ENCODE measurements around the gene BPNT1.

Gene BPNT1

GRCh38 chr1:220019071-220019470 lies 70.5 kb downstream of the BPNT1 start:
- H3K36me3 ChIP-seq (ENCODE audit: control insufficient read depth, low read length) = peaks cover 88% of the 10 kb centered on the region

GRCh38 chr1:220013497-220013896 lies 76.1 kb downstream of the BPNT1 start:
- Histone ChIP-seq H3K79me2 (ENCODE audit: control insufficient read depth, low read length) (no peaks in the 10 kb centered on the region), H4K20me1 (ENCODE audit: control insufficient read depth, insufficient read depth, low read depth, low read length) (no peaks in the 10 kb centered on the region), H3K4me2 (ENCODE audit: low read length) (no peak overlapping the region), H3K9me3 (ENCODE audit: control insufficient read depth, insufficient read depth, low read length) (no peaks in the 10 kb centered on the region), H3K27me3 (ENCODE audit: control insufficient read depth, low read length) (no peaks in the 10 kb centered on the region), H3K4me3 (ENCODE audit: low read length) (no peak overlapping the region), H3F3A (ENCODE audit: control insufficient read depth, insufficient read depth) (peaks cover 4% of the 10 kb centered on the region; the same call in 1 of the 2 replicates), H3K9me2 (replicated peaks; ENCODE audit: control insufficient read depth, low read length) (no peaks in the 10 kb centered on the region), H3K4me1 (ENCODE audit: control insufficient read depth, low read length) (0 out of 2 replicates have a peak, but pooled peaks cover 7% of the 10 kb centered on the region), H3K27ac (ENCODE audit: low read depth, low read length) (no peak overlapping the region), H3K36me3 (ENCODE audit: control insufficient read depth, low read length) (peaks cover 91% of the 10 kb centered on the region)
- no peak for TF ChIP-seq EZH2phosphoT487 (IDR thresholded peaks at IDR 0.05; ENCODE audit: borderline replicate concordance, low read length)
- TF ChIP-seq CTCF (IDR thresholded peaks at IDR 0.05; ENCODE audit: low read depth, low read length, poor library complexity, severe bottlenecking) = no peak

More at GRCh38 chr1:220019071-220019470, 70.5 kb downstream of the BPNT1 start:
- no peak overlapping the region for H3K4me2 ChIP-seq (ENCODE audit: low read length)
- no peaks in the 10 kb centered on the region for H3K27me3 ChIP-seq (ENCODE audit: control insufficient read depth, low read length)
- H3K4me3 ChIP-seq (ENCODE audit: low read length) = no peak overlapping the region
- H3K9me3 ChIP-seq (ENCODE audit: control insufficient read depth, insufficient read depth, low read length) = no peaks in the 10 kb centered on the region
- H3K4me1 ChIP-seq (ENCODE audit: control insufficient read depth, low read length) = no peaks in the 10 kb centered on the region
- no peaks in the 10 kb centered on the region for H4K20me1 ChIP-seq (ENCODE audit: control insufficient read depth, insufficient read depth, low read depth, low read length)
- TF ChIP-seq CTCF (IDR thresholded peaks at IDR 0.05; ENCODE audit: low read depth, low read length, poor library complexity, severe bottlenecking) (no peak), EZH2phosphoT487 (IDR thresholded peaks at IDR 0.05; ENCODE audit: borderline replicate concordance, low read length) (no peak)
- no peaks in the 10 kb centered on the region; the same call in 1 of the 2 replicates for H3F3A ChIP-seq (ENCODE audit: control insufficient read depth, insufficient read depth)
- H3K27ac ChIP-seq (ENCODE audit: low read depth, low read length) = no peak overlapping the region
- H3K79me2 ChIP-seq (ENCODE audit: control insufficient read depth, low read length) = no peaks in the 10 kb centered on the region
- H3K9me2 ChIP-seq (replicated peaks; ENCODE audit: control insufficient read depth, low read length) = no peaks in the 10 kb centered on the region

- Histone ChIP-seq H3K4me1 (ENCODE audit: control insufficient read depth, low read length) (0 out of 2 replicates have a peak, but pooled peaks cover 7% of the 10 kb centered on the region), H3K9me3 (ENCODE audit: control insufficient read depth, insufficient read depth, low read length) (no peaks in the 10 kb centered on the region), H3K79me2 (ENCODE audit: control insufficient read depth, low read length) (no peaks in the 10 kb centered on the region), H3K4me2 (ENCODE audit: low read length) (no peak overlapping the region), H3K27ac (ENCODE audit: low read depth, low read length) (no peak overlapping the region), H3K4me3 (ENCODE audit: low read length) (no peak overlapping the region), H3K36me3 (ENCODE audit: control insufficient read depth, low read length) (peaks cover 88% of the 10 kb centered on the region), H3K27me3 (ENCODE audit: control insufficient read depth, low read length) (no peaks in the 10 kb centered on the region), H4K20me1 (ENCODE audit: control insufficient read depth, insufficient read depth, low read depth, low read length) (no peaks in the 10 kb centered on the region), H3F3A (ENCODE audit: control insufficient read depth, insufficient read depth) (0 out of 2 replicates have a peak, but pooled peaks cover 4% of the 10 kb centered on the region), H3K9me2 (replicated peaks; ENCODE audit: control insufficient read depth, low read length) (no peaks in the 10 kb centered on the region)
- no peak for TF ChIP-seq EZH2phosphoT487 (IDR thresholded peaks at IDR 0.05; ENCODE audit: borderline replicate concordance, low read length)
- TF ChIP-seq CTCF (IDR thresholded peaks at IDR 0.05; ENCODE audit: low read depth, low read length, poor library complexity, severe bottlenecking) = peak; percentile 25
These were observed 77.3 kb downstream of the BPNT1 start for GRCh38 chr1:220012259-220012658.
